Mammary microvascular endothelial cell (primary cell): ENCODE results near the gene OR4S2. TPM values are rescaled to one million over a fixed set of nuclear protein-coding genes. Genes with fewer than 3 reads are reported as not detected.

Experiments
- total RNA-seq: library from RNA; depleted of rRNA; stranded (reverse); fragments of >200 nt; gene quantifications from 2 replicates; pipeline ENCODE4 v1.2.3, GENCODE V29; 2015

Gene OR4S2
- total RNA-seq, result not detected in 2 replicates

GRCh38 chr11:55648027-55648426 lies at the start of gene OR4S2:
Gene OR4S2 (plus strand): TSS chr11:55648327. CDS start chr11:55650904, 2,577 bp downstream.

GRCh38 chr11:55607545-55607944 lies 40.6 kb upstream of the OR4S2 start, which contains the start of gene OR4C11:
Gene OR4C11 (minus strand): TSS chr11:55607645. CDS start chr11:55604373, 3,272 bp downstream.

GRCh38 chr11:55634813-55635212 lies 13.3 kb upstream of the OR4S2 start, which contains the start of gene OR4P4:
Gene OR4P4 (plus strand): TSS chr11:55635113.

GRCh38 chr11:55661901-55662300 lies 13.8 kb downstream of the OR4S2 start, which contains the start of gene OR4C6:
Gene OR4C6 (plus strand): TSS chr11:55662201. CDS start chr11:55665167, 2,966 bp downstream.

Other genes starting within 250 kb of the OR4S2 start
- gene OR4C15, start 93.9 kb upstream of the OR4S2 start, total RNA-seq, result not detected in 2 replicates
- not detected in 2 replicates for gene OR4C16, start 76.2 kb upstream of the OR4S2 start, total RNA-seq
- gene OR4C11, start 40.7 kb upstream of the OR4S2 start, total RNA-seq, result not detected in 2 replicates
- gene OR4P4, start 13.2 kb upstream of the OR4S2 start, total RNA-seq, result not detected in 2 replicates
- gene OR4C6, start 13.9 kb downstream of the OR4S2 start, total RNA-seq, result not detected in 2 replicates
- gene OR5D13, start 125.1 kb downstream of the OR4S2 start, total RNA-seq, result not detected in 2 replicates
- not detected in 2 replicates for gene OR5D14, start 147.2 kb downstream of the OR4S2 start, total RNA-seq
- not detected in 2 replicates for gene OR5L1, start 163.0 kb downstream of the OR4S2 start, total RNA-seq
- not detected in 2 replicates for gene OR5D18, start 171.3 kb downstream of the OR4S2 start, total RNA-seq
- not detected in 2 replicates for gene OR5L2, start 178.9 kb downstream of the OR4S2 start, total RNA-seq
- gene OR5D16, start 190.4 kb downstream of the OR4S2 start, total RNA-seq, result not detected in 2 replicates
- gene TRIM51, start 235.0 kb downstream of the OR4S2 start, total RNA-seq, result not detected in 2 replicates